ENCODE data around the gene PPIA. TPM values are rescaled to one million over a fixed set of nuclear protein-coding genes. Genes with fewer than 3 reads are reported as not detected.

The PPIA gene
- total and polyA plus RNA-seq, 2 experiments from 2014 or later = 903 to 2,579 TPM

DNA sequence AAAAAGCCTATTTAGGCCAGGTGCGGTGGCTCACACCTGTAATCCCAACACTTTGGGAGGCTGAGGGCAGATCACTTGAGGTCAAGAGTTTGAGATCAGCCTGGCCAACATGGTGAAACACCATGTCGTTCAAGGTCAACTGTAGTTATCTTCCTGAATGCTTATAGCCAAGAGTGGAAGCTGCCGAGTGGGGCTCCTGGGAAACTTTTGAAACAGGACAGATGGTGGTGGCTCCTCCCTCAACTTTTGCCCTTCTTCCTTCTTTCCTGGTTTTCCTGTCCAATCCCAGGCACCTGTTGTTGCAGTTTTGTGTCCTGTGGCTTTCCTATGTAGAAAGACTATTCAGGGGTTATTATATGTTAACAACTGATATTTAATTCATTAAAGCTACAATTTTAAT, 8.7 kb upstream of the PPIA start:
- no peaks in the 10 kb centered on the region for H3K4me1 ChIP-seq (ENCODE audit: low read depth)
- DNase-seq (ENCODE audit: low read depth in 1 of 2, low spot score in 1 of 2) = no peak
- no peaks in the 10 kb centered on the region for H3K27me3 ChIP-seq
- no peak overlapping the region for H3K27ac ChIP-seq
- no peak overlapping the region for H3K4me3 ChIP-seq
- no peaks in the 10 kb centered on the region for H3K36me3 ChIP-seq
- TF ChIP-seq, protein P1, sequence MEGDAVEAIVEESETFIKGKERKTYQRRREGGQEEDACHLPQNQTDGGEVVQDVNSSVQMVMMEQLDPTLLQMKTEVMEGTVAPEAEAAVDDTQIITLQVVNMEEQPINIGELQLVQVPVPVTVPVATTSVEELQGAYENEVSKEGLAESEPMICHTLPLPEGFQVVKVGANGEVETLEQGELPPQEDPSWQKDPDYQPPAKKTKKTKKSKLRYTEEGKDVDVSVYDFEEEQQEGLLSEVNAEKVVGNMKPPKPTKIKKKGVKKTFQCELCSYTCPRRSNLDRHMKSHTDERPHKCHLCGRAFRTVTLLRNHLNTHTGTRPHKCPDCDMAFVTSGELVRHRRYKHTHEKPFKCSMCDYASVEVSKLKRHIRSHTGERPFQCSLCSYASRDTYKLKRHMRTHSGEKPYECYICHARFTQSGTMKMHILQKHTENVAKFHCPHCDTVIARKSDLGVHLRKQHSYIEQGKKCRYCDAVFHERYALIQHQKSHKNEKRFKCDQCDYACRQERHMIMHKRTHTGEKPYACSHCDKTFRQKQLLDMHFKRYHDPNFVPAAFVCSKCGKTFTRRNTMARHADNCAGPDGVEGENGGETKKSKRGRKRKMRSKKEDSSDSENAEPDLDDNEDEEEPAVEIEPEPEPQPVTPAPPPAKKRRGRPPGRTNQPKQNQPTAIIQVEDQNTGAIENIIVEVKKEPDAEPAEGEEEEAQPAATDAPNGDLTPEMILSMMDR (IDR thresholded peaks at IDR 0.05; ENCODE audit: low read depth, low read length) = no peak
- H3K9me3 ChIP-seq (ENCODE audit: low read depth) = no peaks in the 10 kb centered on the region

- TF ChIP-seq, protein P1 (IDR thresholded peaks at IDR 0.05; ENCODE audit: low read depth, low read length) = no peak
- Histone ChIP-seq H3K4me1 (ENCODE audit: low read depth) (no peaks in the 10 kb centered on the region), H3K27ac (no peak overlapping the region), H3K27me3 (no peaks in the 10 kb centered on the region), H3K4me3 (no peak overlapping the region), H3K36me3 (no peaks in the 10 kb centered on the region), H3K9me3 (ENCODE audit: low read depth) (no peaks in the 10 kb centered on the region)
- DNase-seq (ENCODE audit: low read depth in 1 of 2, low spot score in 1 of 2) = no peak
Observed at GRCh38 chr7:44789990-44790389, 6.5 kb upstream of the PPIA start.

- no peak overlapping the region for H3K4me3 ChIP-seq
- TF ChIP-seq, protein P1 (IDR thresholded peaks at IDR 0.05; ENCODE audit: low read depth, low read length) = peak; percentile 26
- DNase-seq (ENCODE audit: low read depth in 1 of 2, low spot score in 1 of 2) = peak; percentile 21 to 64
- peak overlapping the region; percentile 64 for H3K27ac ChIP-seq
- no peaks in the 10 kb centered on the region for H3K36me3 ChIP-seq
- H3K27me3 ChIP-seq = no peaks in the 10 kb centered on the region
- no peaks in the 10 kb centered on the region for H3K4me1 ChIP-seq (ENCODE audit: low read depth)
- no peaks in the 10 kb centered on the region for H3K9me3 ChIP-seq (ENCODE audit: low read depth)
Observed at GRCh38 chr7:44791278-44792219, 4.9 kb upstream of the PPIA start.

DNA sequence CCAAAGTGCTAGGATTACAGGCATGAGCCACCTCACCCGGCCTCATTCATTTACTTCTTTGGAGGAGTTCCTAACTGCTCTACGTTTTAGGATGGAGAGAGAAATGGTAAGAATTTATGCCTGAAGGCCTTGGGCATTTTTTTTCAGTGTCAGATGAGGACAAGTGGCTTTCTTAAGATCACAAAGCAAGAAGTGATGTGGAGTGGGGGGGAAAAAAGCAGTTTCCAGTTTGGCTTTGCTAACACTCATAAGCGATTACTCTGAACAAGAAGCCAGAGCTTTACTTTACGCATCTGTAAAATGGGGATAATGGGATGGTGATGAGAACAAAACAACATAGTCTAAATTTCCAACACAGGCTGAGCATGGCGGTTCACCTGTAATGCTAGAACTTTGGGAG, 2.6 kb upstream of the PPIA start:
- Histone ChIP-seq H3K4me1 (ENCODE audit: low read depth) (peaks cover 10% of the 10 kb centered on the region), H3K4me3 (no peak overlapping the region), H3K27ac (no peak overlapping the region), H3K9me3 (ENCODE audit: low read depth) (no peaks in the 10 kb centered on the region), H3K36me3 (no peaks in the 10 kb centered on the region), H3K27me3 (no peaks in the 10 kb centered on the region)
- TF ChIP-seq, protein P1 (IDR thresholded peaks at IDR 0.05; ENCODE audit: low read depth, low read length) = no peak
- DNase-seq (ENCODE audit: low read depth in 1 of 2, low spot score in 1 of 2) = no peak

GRCh38 chr7:44794331-44794730, 2.1 kb upstream of the PPIA start:
- peak overlapping the region; percentile 21 for H3K27ac ChIP-seq
- DNase-seq (ENCODE audit: low read depth in 1 of 2, low spot score in 1 of 2) = no peak
- H3K9me3 ChIP-seq (ENCODE audit: low read depth) = no peaks in the 10 kb centered on the region
- no peak overlapping the region for H3K4me3 ChIP-seq
- H3K36me3 ChIP-seq = peaks cover 4% of the 10 kb centered on the region
- peaks cover 10% of the 10 kb centered on the region for H3K4me1 ChIP-seq (ENCODE audit: low read depth)
- TF ChIP-seq, protein P1 (IDR thresholded peaks at IDR 0.05; ENCODE audit: low read depth, low read length) = no peak
- no peaks in the 10 kb centered on the region for H3K27me3 ChIP-seq

Data from cardiac muscle cell (in vitro differentiated cells and primary cell).